Measurements from ENCODE around the gene ONECUT3. TPM values are rescaled to one million over a fixed set of nuclear protein-coding genes. Genes with fewer than 3 reads are reported as not detected.

Gene ONECUT3
- total and polyA plus RNA-seq, 9 of the 15 experiments (the other 6 are each of a cell fraction or from before 2014, with no cell fraction given) = not detected

DNA sequence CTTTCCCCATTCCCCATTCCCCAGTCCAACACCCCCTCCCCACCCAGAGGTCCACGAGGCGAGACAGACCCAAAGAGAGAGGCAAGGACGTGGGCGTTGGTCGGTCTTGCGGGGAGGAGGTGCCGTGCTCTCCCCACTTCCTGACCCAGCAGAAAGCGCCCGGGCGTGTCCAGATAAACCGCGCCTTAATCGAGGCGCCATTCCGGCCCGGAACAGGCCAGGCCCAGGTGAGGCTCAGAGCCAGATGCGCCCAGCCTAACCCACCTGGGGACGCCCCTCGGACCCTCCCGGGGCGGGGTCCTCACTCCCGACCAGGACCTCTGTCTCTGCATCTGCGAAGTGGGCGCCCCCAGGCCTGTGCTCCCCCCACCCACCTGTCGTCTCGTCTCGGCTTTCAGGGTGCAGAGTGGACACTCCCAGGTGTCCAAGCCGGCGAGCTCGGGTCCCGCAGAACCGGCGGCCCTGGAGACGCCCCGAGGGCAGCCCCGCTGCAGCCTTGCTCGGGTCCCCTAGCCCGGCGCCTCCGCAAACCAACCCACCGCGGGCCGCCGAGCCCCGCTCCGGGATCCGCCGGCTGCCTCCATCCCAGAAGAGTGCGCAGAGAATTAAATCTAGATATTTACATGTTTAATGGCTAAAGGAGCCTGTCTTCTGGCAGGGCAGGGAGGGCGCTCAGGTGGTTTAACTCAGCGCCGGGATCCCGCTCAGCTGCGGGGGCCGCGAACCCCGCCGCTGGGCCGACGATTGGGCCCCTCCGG is 5.0 kb upstream of the ONECUT3 start (continued):
- TF ChIP-seq ZBTB7A (IDR thresholded peaks at IDR 0.05; ENCODE audit: borderline replicate concordance, control insufficient read depth, low read depth, low read length) = peak; percentile 63; the same call in 1 of the 2 replicates
- peak; percentile 72; the same call in 1 of the 2 replicates for TF ChIP-seq KLF1 (tag; IDR thresholded peaks at IDR 0.05)
- TF ChIP-seq ZNF217 (CRISPR knock-in tag; IDR thresholded peaks at IDR 0.05) = no peak
- no peak for TF ChIP-seq STAG1 (CRISPR knock-in tag; IDR thresholded peaks at IDR 0.05; ENCODE audit: borderline replicate concordance)
- TF ChIP-seq ERF (CRISPR knock-in tag; IDR thresholded peaks at IDR 0.05) = no peak
- TF ChIP-seq POLR2AphosphoS5 (IDR thresholded peaks at IDR 0.05; ENCODE audit: control insufficient read depth, insufficient read depth, low read depth, low read length) = no peak; the same call in 1 of the 2 replicates
- no peak for TF ChIP-seq ZNF561 (CRISPR knock-in tag; conservative IDR thresholded peaks at IDR 0.05)
- TF ChIP-seq DMBX1 (CRISPR knock-in tag; IDR thresholded peaks at IDR 0.05; ENCODE audit: borderline replicate concordance) = no peak
- TF ChIP-seq, protein P1, sequence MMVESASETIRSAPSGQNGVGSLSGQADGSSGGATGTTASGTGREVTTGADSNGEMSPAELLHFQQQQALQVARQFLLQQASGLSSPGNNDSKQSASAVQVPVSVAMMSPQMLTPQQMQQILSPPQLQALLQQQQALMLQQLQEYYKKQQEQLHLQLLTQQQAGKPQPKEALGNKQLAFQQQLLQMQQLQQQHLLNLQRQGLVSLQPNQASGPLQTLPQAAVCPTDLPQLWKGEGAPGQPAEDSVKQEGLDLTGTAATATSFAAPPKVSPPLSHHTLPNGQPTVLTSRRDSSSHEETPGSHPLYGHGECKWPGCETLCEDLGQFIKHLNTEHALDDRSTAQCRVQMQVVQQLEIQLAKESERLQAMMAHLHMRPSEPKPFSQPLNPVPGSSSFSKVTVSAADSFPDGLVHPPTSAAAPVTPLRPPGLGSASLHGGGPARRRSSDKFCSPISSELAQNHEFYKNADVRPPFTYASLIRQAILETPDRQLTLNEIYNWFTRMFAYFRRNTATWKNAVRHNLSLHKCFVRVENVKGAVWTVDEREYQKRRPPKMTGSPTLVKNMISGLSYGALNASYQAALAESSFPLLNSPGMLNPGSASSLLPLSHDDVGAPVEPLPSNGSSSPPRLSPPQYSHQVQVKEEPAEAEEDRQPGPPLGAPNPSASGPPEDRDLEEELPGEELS (CRISPR knock-in tag; IDR thresholded peaks at IDR 0.05; ENCODE audit: borderline replicate concordance) = no peak
- TF ChIP-seq, protein P2, sequence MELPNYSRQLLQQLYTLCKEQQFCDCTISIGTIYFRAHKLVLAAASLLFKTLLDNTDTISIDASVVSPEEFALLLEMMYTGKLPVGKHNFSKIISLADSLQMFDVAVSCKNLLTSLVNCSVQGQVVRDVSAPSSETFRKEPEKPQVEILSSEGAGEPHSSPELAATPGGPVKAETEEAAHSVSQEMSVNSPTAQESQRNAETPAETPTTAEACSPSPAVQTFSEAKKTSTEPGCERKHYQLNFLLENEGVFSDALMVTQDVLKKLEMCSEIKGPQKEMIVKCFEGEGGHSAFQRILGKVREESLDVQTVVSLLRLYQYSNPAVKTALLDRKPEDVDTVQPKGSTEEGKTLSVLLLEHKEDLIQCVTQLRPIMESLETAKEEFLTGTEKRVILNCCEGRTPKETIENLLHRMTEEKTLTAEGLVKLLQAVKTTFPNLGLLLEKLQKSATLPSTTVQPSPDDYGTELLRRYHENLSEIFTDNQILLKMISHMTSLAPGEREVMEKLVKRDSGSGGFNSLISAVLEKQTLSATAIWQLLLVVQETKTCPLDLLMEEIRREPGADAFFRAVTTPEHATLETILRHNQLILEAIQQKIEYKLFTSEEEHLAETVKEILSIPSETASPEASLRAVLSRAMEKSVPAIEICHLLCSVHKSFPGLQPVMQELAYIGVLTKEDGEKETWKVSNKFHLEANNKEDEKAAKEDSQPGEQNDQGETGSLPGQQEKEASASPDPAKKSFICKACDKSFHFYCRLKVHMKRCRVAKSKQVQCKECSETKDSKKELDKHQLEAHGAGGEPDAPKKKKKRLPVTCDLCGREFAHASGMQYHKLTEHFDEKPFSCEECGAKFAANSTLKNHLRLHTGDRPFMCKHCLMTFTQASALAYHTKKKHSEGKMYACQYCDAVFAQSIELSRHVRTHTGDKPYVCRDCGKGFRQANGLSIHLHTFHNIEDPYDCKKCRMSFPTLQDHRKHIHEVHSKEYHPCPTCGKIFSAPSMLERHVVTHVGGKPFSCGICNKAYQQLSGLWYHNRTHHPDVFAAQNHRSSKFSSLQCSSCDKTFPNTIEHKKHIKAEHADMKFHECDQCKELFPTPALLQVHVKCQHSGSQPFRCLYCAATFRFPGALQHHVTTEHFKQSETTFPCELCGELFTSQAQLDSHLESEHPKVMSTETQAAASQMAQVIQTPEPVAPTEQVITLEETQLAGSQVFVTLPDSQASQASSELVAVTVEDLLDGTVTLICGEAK (IDR thresholded peaks at IDR 0.05) = no peak; the same call in 1 of the 2 replicates
- TF ChIP-seq, protein P2 (CRISPR knock-in tag; IDR thresholded peaks at IDR 0.05) = no peak
- TF ChIP-seq ZNF134 (CRISPR knock-in tag; conservative IDR thresholded peaks at IDR 0.05) = no peak
- no peak for TF ChIP-seq RFX7 (CRISPR knock-in tag; IDR thresholded peaks at IDR 0.05)
- peak; percentile 69 for TF ChIP-seq KDM5B (IDR thresholded peaks at IDR 0.05; ENCODE audit: insufficient replicate concordance, low read depth, low read length)
- TF ChIP-seq, protein P3, sequence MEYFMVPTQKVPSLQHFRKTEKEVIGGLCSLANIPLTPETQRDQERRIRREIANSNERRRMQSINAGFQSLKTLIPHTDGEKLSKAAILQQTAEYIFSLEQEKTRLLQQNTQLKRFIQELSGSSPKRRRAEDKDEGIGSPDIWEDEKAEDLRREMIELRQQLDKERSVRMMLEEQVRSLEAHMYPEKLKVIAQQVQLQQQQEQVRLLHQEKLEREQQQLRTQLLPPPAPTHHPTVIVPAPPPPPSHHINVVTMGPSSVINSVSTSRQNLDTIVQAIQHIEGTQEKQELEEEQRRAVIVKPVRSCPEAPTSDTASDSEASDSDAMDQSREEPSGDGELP (CRISPR knock-in tag; IDR thresholded peaks at IDR 0.05; ENCODE audit: borderline replicate concordance) = no peak
